A549 (cell line): ENCODE measurements around the gene FRG2B. TPM values are rescaled to one million over a fixed set of nuclear protein-coding genes. Genes with fewer than 3 reads are reported as not detected.

Source experiments
- ATAC-seq, 2 experiments: fragments of 200-7000 bp in 1 of 2; fragments of >200 bp in 1 of 2; cut with Nextera tagmentation in 1 of 2; cut with Tn5 transposase in 1 of 2; 3 replicates each; pipeline versions ENCODE4 v1.8.0 to v1.9.1; 2018 to 2020; ENCODE audit warnings: mild to moderate bottlenecking in 1 of 2, moderate library complexity in 1 of 2
- CTCF ChIA-PET: fragments of 300-600 bp; sonication (Branson Sonifier 250); formaldehyde crosslinking; extraction: SDS; loops from one replicate; lab custom pipeline; 2021; ENCODE audit warnings: antibody characterized with exemption, inconsistent platforms; lab: Yijun Ruan, JAX
- POLR2A ChIA-PET: fragments of 350-600 bp; formaldehyde crosslinking; extraction: SDS; loops from one replicate; lab custom pipeline; 2021; ENCODE audit warnings: antibody characterized with exemption, inconsistent platforms; lab: Yijun Ruan, JAX
- DNase-seq, 2 experiments: peaks; one replicate each; pipeline versions ENCODE4 v3.0.0 to v3.0.0-alpha.2; 2011 to 2016; ENCODE audit warnings: low read depth in 1 of 2, low spot score in 1 of 2
- FAIRE-seq: peaks from 2 replicates; lab custom pipeline; 2011; peaks lifted over from hg19 to GRCh38; lab: Jason Lieb, UNC
- H3K27ac ChIP-seq, 2 experiments: fragments of >200 bp; sonication (Bioruptor Twin); formaldehyde crosslinking; 3 replicates each; pipeline ENCODE4 v1.5.1; 2016 to 2017
- H3K4me1 ChIP-seq: fragments of >200 bp; sonication (Bioruptor Twin); formaldehyde crosslinking; 3 replicates; pipeline ENCODE4 v1.6.1; 2016
- H3K4me2 ChIP-seq: fragments of >200 bp; sonication (Bioruptor Twin); formaldehyde crosslinking; 3 replicates; pipeline ENCODE4 v1.6.1; 2016
- H3K4me3 ChIP-seq: fragments of >200 bp; sonication (Bioruptor Twin); formaldehyde crosslinking; 3 replicates; pipeline ENCODE4 v1.5.1; 2016
- H3K9me3 ChIP-seq: fragments of >200 bp; sonication (Bioruptor Twin); formaldehyde crosslinking; 3 replicates; pipeline ENCODE4 v1.6.1; 2016
- BHLHE40 ChIP-seq: IDR thresholded peaks from 2 replicates; pipeline ENCODE4 v1.6.1; 2012; ENCODE audit warnings: low read depth, low read length, inconsistent platforms
- CBX2 ChIP-seq: fragments of 200-600 bp; sonication (generic); IDR thresholded peaks from 2 replicates; pipeline ENCODE4 v1.6.1; 2016; ENCODE audit warnings: low read depth, mild to moderate bottlenecking, borderline replicate concordance
- CHD2 ChIP-seq: fragments of 150-350 bp; IDR thresholded peaks from 2 replicates; pipeline ENCODE4 v1.6.1; 2014; ENCODE audit warnings: low read length; ENCODE audit not compliant: partially characterized antibody
- EHMT2 ChIP-seq: fragments of 200-600 bp; sonication (generic); IDR thresholded peaks from 2 replicates; pipeline ENCODE4 v1.6.1; 2016; ENCODE audit warnings: antibody characterized with exemption, low read depth, mild to moderate bottlenecking, moderate library complexity
- ESRRA ChIP-seq: fragments of 150-350 bp; IDR thresholded peaks from 2 replicates; pipeline ENCODE4 v1.6.1; 2014; ENCODE audit warnings: mild to moderate bottlenecking, low read length, borderline replicate concordance
- FOXS1 ChIP-seq: fragments of 250-450 bp; sonication (Bioruptor Pico); IDR thresholded peaks from 2 replicates; pipeline ENCODE4 v1.5.0; 2020; ENCODE audit warnings: mild to moderate bottlenecking, moderate library complexity
- HEYL ChIP-seq: fragments of 250-450 bp; sonication (Bioruptor Pico); IDR thresholded peaks from 2 replicates; pipeline ENCODE4 v1.8.0; 2021; ENCODE audit warnings: mild to moderate bottlenecking, moderate library complexity
- HOXB13 ChIP-seq: fragments of 250-450 bp; sonication (Bioruptor Pico); IDR thresholded peaks from 2 replicates; pipeline ENCODE4 v1.5.0; 2020; ENCODE audit warnings: low read depth, mild to moderate bottlenecking, moderate library complexity
- JUNB ChIP-seq: fragments of >200 bp; sonication (Bioruptor Twin); formaldehyde crosslinking; IDR thresholded peaks from 2 replicates; pipeline ENCODE4 v1.6.1; 2016
- KDM1A ChIP-seq: fragments of 200-600 bp; sonication (generic); IDR thresholded peaks from 2 replicates; pipeline ENCODE4 v1.6.1; 2016; ENCODE audit warnings: low read depth, mild to moderate bottlenecking
- KDM5A ChIP-seq: fragments of 200-600 bp; sonication (generic); IDR thresholded peaks from 2 replicates; pipeline ENCODE4 v1.6.1; 2016; ENCODE audit warnings: antibody characterized with exemption, mild to moderate bottlenecking
- MAFK ChIP-seq: fragments of 450-650 bp; IDR thresholded peaks from 2 replicates; pipeline ENCODE4 v1.6.1; 2014; ENCODE audit not compliant: partially characterized antibody
- MAZ ChIP-seq: fragments of 150-350 bp; IDR thresholded peaks from 2 replicates; pipeline ENCODE4 v1.6.1; 2014; ENCODE audit warnings: antibody characterized with exemption, low read depth, low read length, borderline replicate concordance
- MYC ChIP-seq: IDR thresholded peaks from 2 replicates; pipeline ENCODE4 v1.6.1; 2012; ENCODE audit warnings: mild to moderate bottlenecking, inconsistent platforms, low read length, improper control_type of control experiment, borderline replicate concordance
- NR3C1 ChIP-seq: fragments of >200 bp; sonication (Bioruptor Twin); formaldehyde crosslinking; IDR thresholded peaks from 3 replicates; pipeline ENCODE4 v1.6.1; 2017
- POLR2A ChIP-seq: IDR thresholded peaks from 2 replicates; pipeline ENCODE4 v1.6.1; 2012; ENCODE audit warnings: mild to moderate bottlenecking, low read length
- RARB ChIP-seq: fragments of 250-450 bp; sonication (Bioruptor Pico); IDR thresholded peaks from 2 replicates; pipeline ENCODE4 v1.8.0; 2021; ENCODE audit warnings: mild to moderate bottlenecking, moderate library complexity
- RFX5 ChIP-seq: fragments of 450-650 bp; IDR thresholded peaks from 2 replicates; pipeline ENCODE4 v1.7.1; 2014; ENCODE audit warnings: antibody characterized with exemption, mild to moderate bottlenecking, moderate library complexity
- RNF2 ChIP-seq: fragments of 200-600 bp; sonication (generic); IDR thresholded peaks from 2 replicates; pipeline ENCODE4 v1.6.1; 2016; ENCODE audit warnings: low read depth, mild to moderate bottlenecking, antibody characterized with exemption, moderate library complexity, borderline replicate concordance
- TFCP2L1 ChIP-seq: fragments of 250-450 bp; sonication (Bioruptor Pico); IDR thresholded peaks from 2 replicates; pipeline ENCODE4 v1.5.0; 2021; ENCODE audit warnings: mild to moderate bottlenecking
- TP53 ChIP-seq: fragments of 250-450 bp; sonication (Bioruptor Pico); IDR thresholded peaks from 2 replicates; pipeline ENCODE4 v1.5.0; 2021; ENCODE audit warnings: mild to moderate bottlenecking, moderate library complexity
- ZNF302 ChIP-seq: fragments of 250-450 bp; sonication (Bioruptor Pico); IDR thresholded peaks from 2 replicates; pipeline ENCODE4 v1.9.0; 2021; ENCODE audit warnings: inconsistent platforms, mild to moderate bottlenecking, moderate library complexity
- WGBS: methylation state at CpG from one replicate; pipeline ENCODE4 v1.1.6; 2017; ENCODE audit errors: missing lambda C conversion rate; 5-methylcytosine and 5-hydroxymethylcytosine counted together
- polyA plus RNA-seq, 4 experiments: library from polyadenylated mRNA; depleted of rRNA in 3 of 4; stranded (reverse); fragments of >200 nt; fragmentation: RNase III in 1 of 4; extraction: RNeasy Plus Mini Kit Qiagen cat#74134 plus additional on column Dnase treatment in 1 of 4; gene quantifications; 2 replicates in 3 of 4; 3 replicates in 1 of 4; pipeline ENCODE4 v1.2.3, GENCODE V29; 2011 to 2017
- TF ChIP-seq, protein P1 (sequence below): fragments of 150-350 bp; IDR thresholded peaks from 2 replicates; pipeline ENCODE4 v1.6.1; 2014; ENCODE audit warnings: low read depth, mild to moderate bottlenecking, low read length
- TF ChIP-seq, protein P2 (sequence below): fragments of 450-650 bp; IDR thresholded peaks from 2 replicates; pipeline ENCODE4 v1.6.1; 2014; ENCODE audit warnings: antibody characterized with exemption
- TF ChIP-seq, protein P3 (sequence below): IDR thresholded peaks from 2 replicates; pipeline ENCODE4 v1.6.1; 2012
- TF ChIP-seq, protein P4 (sequence below): fragments of 200-600 bp; sonication (generic); IDR thresholded peaks from 2 replicates; pipeline ENCODE4 v1.6.1; 2016; ENCODE audit warnings: antibody characterized with exemption, mild to moderate bottlenecking, moderate library complexity

FRG2B gene
- polyA plus RNA-seq, 2 of the 4 experiments (the other 2 are of a cell fraction), result 0.05 TPM; not detected in 1

DNA sequence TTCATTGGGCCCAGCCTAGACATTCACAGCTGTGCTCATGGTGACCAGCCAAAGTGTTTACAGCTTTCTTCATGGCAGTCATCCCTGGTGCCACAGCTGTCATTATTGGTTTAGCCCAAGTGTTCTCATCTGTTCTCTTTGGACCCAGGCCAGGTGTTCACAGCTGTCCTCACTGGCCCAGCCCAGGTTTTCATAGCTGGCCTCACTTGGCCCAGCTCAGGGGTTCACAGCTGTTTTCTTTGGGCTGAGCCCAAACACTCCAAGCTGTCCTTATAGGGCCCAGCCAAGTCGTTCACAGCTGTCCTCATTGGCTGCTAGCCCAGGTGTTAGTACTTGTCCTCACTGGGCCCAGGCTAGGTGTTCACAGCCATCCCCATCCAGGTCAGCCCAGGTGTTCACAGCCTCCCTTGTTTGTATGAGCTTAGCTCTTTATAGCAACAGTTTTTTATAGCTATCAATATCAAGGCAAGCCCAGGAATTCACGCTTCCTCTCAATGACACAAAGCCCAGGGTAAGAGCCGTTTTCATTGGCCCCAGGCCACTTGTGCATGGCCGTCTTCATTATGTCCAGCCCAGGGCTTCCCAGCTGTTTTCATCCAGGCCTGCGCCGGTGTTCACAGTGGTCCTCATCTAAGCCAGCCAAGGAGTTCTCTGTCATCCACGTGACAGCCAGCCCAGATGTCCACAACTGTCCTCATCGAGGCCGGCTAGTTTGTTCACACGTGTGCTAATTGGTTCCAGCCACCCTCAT lies 11.6 kb downstream of the FRG2B start:
- 72% methylated on average over 10 of the region's 10 CpGs for WGBS
- FAIRE-seq, result no peak
- no peak for DNase-seq
- no peak for TF ChIP-seq ZNF302 (CRISPR knock-in tag)
- TF ChIP-seq, protein P1, sequence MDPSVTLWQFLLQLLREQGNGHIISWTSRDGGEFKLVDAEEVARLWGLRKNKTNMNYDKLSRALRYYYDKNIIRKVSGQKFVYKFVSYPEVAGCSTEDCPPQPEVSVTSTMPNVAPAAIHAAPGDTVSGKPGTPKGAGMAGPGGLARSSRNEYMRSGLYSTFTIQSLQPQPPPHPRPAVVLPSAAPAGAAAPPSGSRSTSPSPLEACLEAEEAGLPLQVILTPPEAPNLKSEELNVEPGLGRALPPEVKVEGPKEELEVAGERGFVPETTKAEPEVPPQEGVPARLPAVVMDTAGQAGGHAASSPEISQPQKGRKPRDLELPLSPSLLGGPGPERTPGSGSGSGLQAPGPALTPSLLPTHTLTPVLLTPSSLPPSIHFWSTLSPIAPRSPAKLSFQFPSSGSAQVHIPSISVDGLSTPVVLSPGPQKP, result no peak
- no peak for TF ChIP-seq RNF2
- no peak for TF ChIP-seq FOXS1 (CRISPR knock-in tag)
- no peak for TF ChIP-seq NR3C1
- TF ChIP-seq, all 56 proteins: peak for 0
- ATAC-seq, result no peak
- POLR2A ChIA-PET, result no interaction called here
- Histone ChIP-seq H3K9me3 (no peaks in the 10 kb centered on the region), H3K4me3 (no peak overlapping the region), H3K4me2 (no peak overlapping the region), H3K27ac (no peak overlapping the region), H3K4me1 (no peaks in the 10 kb centered on the region)
- CTCF ChIA-PET, result no interaction called here

DNA sequence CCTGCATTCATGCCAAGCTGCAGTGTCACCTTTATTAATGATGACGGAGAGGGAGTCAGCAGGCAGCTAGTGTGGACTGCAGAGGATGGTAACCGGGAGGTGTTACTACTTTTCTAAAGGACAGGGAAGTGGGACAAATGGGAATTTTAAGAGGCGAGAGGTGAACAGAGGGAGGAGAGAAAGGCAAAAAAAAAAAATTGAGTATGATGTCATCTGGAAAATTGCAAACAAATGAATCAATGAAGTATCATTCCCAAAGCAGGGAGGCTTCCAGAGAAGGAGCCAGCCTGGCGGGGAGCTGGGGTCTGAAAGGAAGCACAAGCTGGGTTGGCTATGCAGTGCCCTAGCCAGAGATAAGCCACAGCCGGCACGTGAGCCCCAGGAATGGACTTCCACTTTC lies 12.9 kb downstream of the FRG2B start:
- CTCF ChIA-PET, result interaction anchor here (0.9 to 1.6 kb wide), 2 partner anchors 9 to 285 kb away, joined by 3 to 4 read pairs; no protein-coding TSS in a partner anchor
- no peak for FAIRE-seq
- Histone ChIP-seq H3K4me2 (no peak overlapping the region), H3K9me3 (no peaks in the 10 kb centered on the region), H3K4me3 (no peak overlapping the region), H3K27ac (no peak overlapping the region), H3K4me1 (no peaks in the 10 kb centered on the region)
- no peak for ATAC-seq
- WGBS, result 52% methylated on average over 6 of the region's 6 CpGs
- POLR2A ChIA-PET, result no interaction called here
- no peak for DNase-seq
- TF ChIP-seq HOXB13 (no peak), MAFK (no peak), HEYL (CRISPR knock-in tag) (no peak), KDM1A (no peak), CHD2 (no peak), NR3C1 (no peak), BHLHE40 (no peak), RFX5 (no peak), JUNB (no peak), ESRRA (no peak), MAZ (no peak), EHMT2 (no peak)
- TF ChIP-seq, protein P2, sequence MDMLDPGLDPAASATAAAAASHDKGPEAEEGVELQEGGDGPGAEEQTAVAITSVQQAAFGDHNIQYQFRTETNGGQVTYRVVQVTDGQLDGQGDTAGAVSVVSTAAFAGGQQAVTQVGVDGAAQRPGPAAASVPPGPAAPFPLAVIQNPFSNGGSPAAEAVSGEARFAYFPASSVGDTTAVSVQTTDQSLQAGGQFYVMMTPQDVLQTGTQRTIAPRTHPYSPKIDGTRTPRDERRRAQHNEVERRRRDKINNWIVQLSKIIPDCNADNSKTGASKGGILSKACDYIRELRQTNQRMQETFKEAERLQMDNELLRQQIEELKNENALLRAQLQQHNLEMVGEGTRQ, result no peak
- TF ChIP-seq, protein P3, sequence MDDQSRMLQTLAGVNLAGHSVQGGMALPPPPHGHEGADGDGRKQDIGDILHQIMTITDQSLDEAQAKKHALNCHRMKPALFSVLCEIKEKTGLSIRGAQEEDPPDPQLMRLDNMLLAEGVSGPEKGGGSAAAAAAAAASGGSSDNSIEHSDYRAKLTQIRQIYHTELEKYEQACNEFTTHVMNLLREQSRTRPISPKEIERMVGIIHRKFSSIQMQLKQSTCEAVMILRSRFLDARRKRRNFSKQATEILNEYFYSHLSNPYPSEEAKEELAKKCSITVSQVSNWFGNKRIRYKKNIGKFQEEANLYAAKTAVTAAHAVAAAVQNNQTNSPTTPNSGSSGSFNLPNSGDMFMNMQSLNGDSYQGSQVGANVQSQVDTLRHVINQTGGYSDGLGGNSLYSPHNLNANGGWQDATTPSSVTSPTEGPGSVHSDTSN, result no peak

DNA sequence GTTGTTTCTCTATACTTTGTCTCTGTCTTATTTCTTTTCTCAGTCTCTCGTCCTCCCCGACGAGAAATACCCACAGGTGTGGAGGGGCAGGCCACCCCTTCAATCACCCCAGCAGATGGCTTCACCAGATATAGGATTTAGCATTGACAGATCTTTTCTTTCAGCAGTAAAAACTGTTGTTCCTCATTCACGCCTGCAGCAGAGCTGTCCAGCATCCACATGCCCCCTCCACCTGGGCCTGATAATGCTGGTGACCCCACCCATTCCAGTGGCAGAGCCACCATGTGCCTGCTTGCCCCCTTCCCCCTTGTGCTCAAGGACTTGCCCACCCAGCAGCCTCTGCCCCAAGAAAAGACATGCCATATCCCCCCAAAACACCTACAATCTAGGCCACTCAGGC lies 15.5 kb downstream of the FRG2B start:
- no peak overlapping the region for H3K27ac ChIP-seq
- no peaks in the 10 kb centered on the region for H3K9me3 ChIP-seq
- CTCF ChIA-PET, result no interaction called here
- FAIRE-seq (no peak), DNase-seq (no peak), ATAC-seq (no peak)
- 0% methylated on average over 4 of the region's 4 CpGs for WGBS
- H3K4me3 ChIP-seq, result no peak overlapping the region
- no peak overlapping the region for H3K4me2 ChIP-seq
- H3K4me1 ChIP-seq, result no peaks in the 10 kb centered on the region
- POLR2A ChIA-PET, result no interaction called here
- TF ChIP-seq TP53 (CRISPR knock-in tag) (no peak), MAFK (no peak), CBX2 (no peak), HOXB13 (no peak), KDM5A (no peak), TFCP2L1 (CRISPR knock-in tag) (no peak), POLR2A (no peak), MYC (no peak), CHD2 (no peak), RARB (CRISPR knock-in tag) (no peak)
- TF ChIP-seq, protein P2, result no peak
- TF ChIP-seq, protein P3, result no peak
- TF ChIP-seq, protein P4, sequence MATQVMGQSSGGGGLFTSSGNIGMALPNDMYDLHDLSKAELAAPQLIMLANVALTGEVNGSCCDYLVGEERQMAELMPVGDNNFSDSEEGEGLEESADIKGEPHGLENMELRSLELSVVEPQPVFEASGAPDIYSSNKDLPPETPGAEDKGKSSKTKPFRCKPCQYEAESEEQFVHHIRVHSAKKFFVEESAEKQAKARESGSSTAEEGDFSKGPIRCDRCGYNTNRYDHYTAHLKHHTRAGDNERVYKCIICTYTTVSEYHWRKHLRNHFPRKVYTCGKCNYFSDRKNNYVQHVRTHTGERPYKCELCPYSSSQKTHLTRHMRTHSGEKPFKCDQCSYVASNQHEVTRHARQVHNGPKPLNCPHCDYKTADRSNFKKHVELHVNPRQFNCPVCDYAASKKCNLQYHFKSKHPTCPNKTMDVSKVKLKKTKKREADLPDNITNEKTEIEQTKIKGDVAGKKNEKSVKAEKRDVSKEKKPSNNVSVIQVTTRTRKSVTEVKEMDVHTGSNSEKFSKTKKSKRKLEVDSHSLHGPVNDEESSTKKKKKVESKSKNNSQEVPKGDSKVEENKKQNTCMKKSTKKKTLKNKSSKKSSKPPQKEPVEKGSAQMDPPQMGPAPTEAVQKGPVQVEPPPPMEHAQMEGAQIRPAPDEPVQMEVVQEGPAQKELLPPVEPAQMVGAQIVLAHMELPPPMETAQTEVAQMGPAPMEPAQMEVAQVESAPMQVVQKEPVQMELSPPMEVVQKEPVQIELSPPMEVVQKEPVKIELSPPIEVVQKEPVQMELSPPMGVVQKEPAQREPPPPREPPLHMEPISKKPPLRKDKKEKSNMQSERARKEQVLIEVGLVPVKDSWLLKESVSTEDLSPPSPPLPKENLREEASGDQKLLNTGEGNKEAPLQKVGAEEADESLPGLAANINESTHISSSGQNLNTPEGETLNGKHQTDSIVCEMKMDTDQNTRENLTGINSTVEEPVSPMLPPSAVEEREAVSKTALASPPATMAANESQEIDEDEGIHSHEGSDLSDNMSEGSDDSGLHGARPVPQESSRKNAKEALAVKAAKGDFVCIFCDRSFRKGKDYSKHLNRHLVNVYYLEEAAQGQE, result no peak
